ENCODE results near the gene SRCAP. TPM values are rescaled to one million over a fixed set of nuclear protein-coding genes. Genes with fewer than 3 reads are reported as not detected.
A peak's percentile ranks its signal among the peaks of the same experiment; 100 is the strongest.

The SRCAP gene
- total RNA-seq, 1 donor from 2014 or later, result 94.5 TPM

GRCh38 chr16:30728321-30728720 is 29.4 kb downstream of the SRCAP start:
- no peaks in the 10 kb centered on the region for H3K4me1 Mint-ChIP-seq
- TF ChIP-seq CTCF (conservative IDR thresholded peaks at IDR 0.05), result no peak
- H3K27me3 Mint-ChIP-seq (ENCODE audit: low read depth), result no peaks in the 10 kb centered on the region
- no peak overlapping the region for H3K4me3 Mint-ChIP-seq
- no peak overlapping the region for H3K27ac Mint-ChIP-seq (ENCODE audit: unreplicated experiment)
- peaks cover 28% of the 10 kb centered on the region for H3K36me3 Mint-ChIP-seq (ENCODE audit: low read depth)
- H3K9me3 Mint-ChIP-seq, result no peaks in the 10 kb centered on the region
- DNase-seq (ENCODE audit: low read depth, low spot score), result no peak

GRCh38 chr16:30728899-30729672 is 30.1 kb downstream of the SRCAP start:
- H3K4me3 Mint-ChIP-seq, result no peak overlapping the region
- H3K4me1 Mint-ChIP-seq, result no peaks in the 10 kb centered on the region
- H3K36me3 Mint-ChIP-seq (ENCODE audit: low read depth), result peaks cover 24% of the 10 kb centered on the region
- H3K27ac Mint-ChIP-seq (ENCODE audit: unreplicated experiment), result no peak overlapping the region
- DNase-seq (ENCODE audit: low read depth, low spot score), result no peak
- no peak for TF ChIP-seq CTCF (conservative IDR thresholded peaks at IDR 0.05)
- no peaks in the 10 kb centered on the region for H3K9me3 Mint-ChIP-seq
- H3K27me3 Mint-ChIP-seq (ENCODE audit: low read depth), result no peaks in the 10 kb centered on the region

- Mint-ChIP-seq H3K4me3 (no peak overlapping the region), H3K27me3 (ENCODE audit: low read depth) (no peaks in the 10 kb centered on the region), H3K4me1 (no peaks in the 10 kb centered on the region), H3K27ac (ENCODE audit: unreplicated experiment) (no peak overlapping the region), H3K36me3 (ENCODE audit: low read depth) (peaks cover 25% of the 10 kb centered on the region), H3K9me3 (no peaks in the 10 kb centered on the region)
- TF ChIP-seq CTCF (conservative IDR thresholded peaks at IDR 0.05), result no peak
- no peak for DNase-seq (ENCODE audit: low read depth, low spot score)
Measured at GRCh38 chr16:30731411-30731810, 32.4 kb downstream of the SRCAP start.

GRCh38 chr16:30736995-30737793 is 38.2 kb downstream of the SRCAP start:
- no peak for TF ChIP-seq CTCF (conservative IDR thresholded peaks at IDR 0.05)
- H3K4me3 Mint-ChIP-seq, result no peak overlapping the region
- DNase-seq (ENCODE audit: low read depth, low spot score), result no peak
- peaks cover 31% of the 10 kb centered on the region for H3K36me3 Mint-ChIP-seq (ENCODE audit: low read depth)
- H3K27me3 Mint-ChIP-seq (ENCODE audit: low read depth), result no peaks in the 10 kb centered on the region
- peak overlapping the region; percentile 57 for H3K27ac Mint-ChIP-seq (ENCODE audit: unreplicated experiment)
- no peaks in the 10 kb centered on the region for H3K9me3 Mint-ChIP-seq
- no peaks in the 10 kb centered on the region for H3K4me1 Mint-ChIP-seq

GRCh38 chr16:30737794-30738648 is 39.0 kb downstream of the SRCAP start:
- TF ChIP-seq CTCF (conservative IDR thresholded peaks at IDR 0.05), result no peak
- peak overlapping the region; percentile 57 for H3K27ac Mint-ChIP-seq (ENCODE audit: unreplicated experiment)
- H3K4me3 Mint-ChIP-seq, result no peak overlapping the region
- H3K36me3 Mint-ChIP-seq (ENCODE audit: low read depth), result peaks cover 28% of the 10 kb centered on the region
- H3K27me3 Mint-ChIP-seq (ENCODE audit: low read depth), result no peaks in the 10 kb centered on the region
- no peaks in the 10 kb centered on the region for H3K9me3 Mint-ChIP-seq
- DNase-seq (ENCODE audit: low read depth, low spot score), result no peak
- H3K4me1 Mint-ChIP-seq, result no peaks in the 10 kb centered on the region

All from neural crest cell (in vitro differentiated cells).